GM19324 (cell line): ENCODE data around the gene NUB1.

ENCODE experiments used
- ATAC-seq: cut with Tn5 transposase; IDR thresholded peaks from one replicate; pipeline ENCODE4 v1.9.1; 2021; ENCODE audit warnings: mild to moderate bottlenecking, moderate library complexity; ENCODE audit not compliant: unreplicated experiment, low FRiP score

The NUB1 gene

GRCh38 chr7:151386301-151387160, 44.9 kb downstream of the NUB1 start:
- no peak for ATAC-seq

GRCh38 chr7:151387161-151388006, 45.8 kb downstream of the NUB1 start:
- ATAC-seq, result no peak

GRCh38 chr7:151388007-151388297, 46.3 kb downstream of the NUB1 start:
- ATAC-seq, result no peak

- no peak for ATAC-seq
Observed at GRCh38 chr7:151388430-151388829, 46.8 kb downstream of the NUB1 start.

- no peak for ATAC-seq
Observed at GRCh38 chr7:151389096-151389767, 47.6 kb downstream of the NUB1 start.

- ATAC-seq, result no peak
Observed at GRCh38 chr7:151389768-151390597, 48.4 kb downstream of the NUB1 start.

GRCh38 chr7:151390598-151391357, 49.2 kb downstream of the NUB1 start:
- no peak for ATAC-seq

GRCh38 chr7:151391358-151391730, 49.7 kb downstream of the NUB1 start:
- no peak for ATAC-seq

- no peak for ATAC-seq
Observed at GRCh38 chr7:151392002-151392401, 50.4 kb downstream of the NUB1 start.

- no peak for ATAC-seq
Observed at GRCh38 chr7:151392426-151392825, 50.8 kb downstream of the NUB1 start.

GRCh38 chr7:151393031-151393977, 51.7 kb downstream of the NUB1 start:
- no peak for ATAC-seq

GRCh38 chr7:151394076-151395035, 52.7 kb downstream of the NUB1 start:
- ATAC-seq, result no peak

- ATAC-seq, result no peak
Observed at GRCh38 chr7:151395036-151395367, 53.4 kb downstream of the NUB1 start.

GRCh38 chr7:151396328-151396970, 54.8 kb downstream of the NUB1 start:
- ATAC-seq, result no peak

GRCh38 chr7:151397026-151397425, 55.4 kb downstream of the NUB1 start:
- no peak for ATAC-seq

- ATAC-seq, result no peak
Observed at GRCh38 chr7:151398446-151399304, 57.1 kb downstream of the NUB1 start.
